H9 (cell line): Measurements from ENCODE around the gene TAOK3. TPM values are rescaled to one million over a fixed set of nuclear protein-coding genes. Genes with fewer than 3 reads are reported as not detected.

Source experiments
- DNase-seq: peaks from one replicate; pipeline ENCODE4 v3.0.0-alpha.2; 2017
- H2AFZ ChIP-seq: one replicate; pipeline ENCODE4 v1.6.1; 2013; ENCODE audit warnings: mild to moderate bottlenecking, low read length, control low read depth, moderate library complexity
- H2AK5ac ChIP-seq: 2 replicates; pipeline ENCODE4 v1.6.1; 2013; ENCODE audit warnings: low read length, control low read depth, mixed read lengths; ENCODE audit not compliant: insufficient read length
- H2BK120ac ChIP-seq: one replicate; pipeline ENCODE4 v1.6.1; 2013; ENCODE audit warnings: low read depth, mild to moderate bottlenecking, low read length, control low read depth, inconsistent platforms; ENCODE audit not compliant: poor library complexity, severe bottlenecking
- H2BK12ac ChIP-seq: 2 replicates; pipeline ENCODE4 v1.6.1; 2013; ENCODE audit warnings: low read length, control low read depth, mixed read lengths, low read depth; ENCODE audit not compliant: insufficient read length
- H2BK15ac ChIP-seq: 2 replicates; pipeline ENCODE4 v1.6.1; 2013; ENCODE audit warnings: low read depth, low read length, control low read depth
- H2BK20ac ChIP-seq: one replicate; pipeline ENCODE4 v1.6.1; 2013; ENCODE audit warnings: low read depth, mild to moderate bottlenecking, low read length, control low read depth, inconsistent platforms; ENCODE audit not compliant: poor library complexity, severe bottlenecking
- H2BK5ac ChIP-seq: 2 replicates; pipeline ENCODE4 v1.6.1; 2013; ENCODE audit warnings: low read length, control low read depth, mixed read lengths; ENCODE audit not compliant: insufficient read length
- H3K14ac ChIP-seq: 2 replicates; pipeline ENCODE4 v1.6.1; 2013; ENCODE audit warnings: low read length, control low read depth; ENCODE audit not compliant: insufficient read depth
- H3K18ac ChIP-seq: 2 replicates; pipeline ENCODE4 v1.6.1; 2013; ENCODE audit warnings: low read depth, mild to moderate bottlenecking, mixed read lengths, low read length, control low read depth; ENCODE audit not compliant: insufficient read length
- H3K23ac ChIP-seq: 2 replicates; pipeline ENCODE4 v1.6.1; 2013; ENCODE audit warnings: low read length, control low read depth, mixed read lengths, low read depth; ENCODE audit not compliant: insufficient read length
- H3K23me2 ChIP-seq: 2 replicates; pipeline ENCODE4 v1.6.1; 2013; ENCODE audit warnings: low read depth, mild to moderate bottlenecking, mixed read lengths, low read length, control low read depth; ENCODE audit not compliant: insufficient read length, poor library complexity, severe bottlenecking
- H3K27ac ChIP-seq: 2 replicates; pipeline ENCODE4 v1.5.1; 2013; ENCODE audit warnings: low read length, control low read depth, mixed read lengths, low read depth; ENCODE audit not compliant: insufficient read length
- H3K27me3 ChIP-seq: 2 replicates; pipeline ENCODE4 v1.6.1; 2013; ENCODE audit warnings: low read length, control low read depth, inconsistent platforms; ENCODE audit not compliant: insufficient read depth
- H3K4ac ChIP-seq: 2 replicates; pipeline ENCODE4 v1.6.1; 2013; ENCODE audit warnings: low read depth, mild to moderate bottlenecking, control low read depth, inconsistent platforms, low read length, moderate library complexity
- H3K4me1 ChIP-seq: 2 replicates; pipeline ENCODE4 v1.6.1; 2013; ENCODE audit warnings: low read length, control low read depth, inconsistent platforms; ENCODE audit not compliant: insufficient read depth
- H3K4me2 ChIP-seq: 2 replicates; pipeline ENCODE4 v1.6.1; 2013; ENCODE audit warnings: low read length, control low read depth, mixed read lengths; ENCODE audit not compliant: insufficient read length, insufficient read depth
- H3K56ac ChIP-seq: 2 replicates; pipeline ENCODE4 v1.6.1; 2013; ENCODE audit warnings: low read depth, mild to moderate bottlenecking, mixed read lengths, low read length, control low read depth; ENCODE audit not compliant: insufficient read length
- H3K79me1 ChIP-seq: 2 replicates; pipeline ENCODE4 v1.6.1; 2013; ENCODE audit warnings: low read depth, mild to moderate bottlenecking, moderate library complexity, low read length, control low read depth, inconsistent platforms; ENCODE audit not compliant: insufficient read depth, poor library complexity, severe bottlenecking
- H3K79me2 ChIP-seq: 2 replicates; pipeline ENCODE4 v1.6.1; 2013; ENCODE audit warnings: low read length, control low read depth, inconsistent platforms; ENCODE audit not compliant: insufficient read depth
- H3K9ac ChIP-seq: 2 replicates; pipeline ENCODE4 v1.6.1; 2013; ENCODE audit warnings: low read length, control low read depth, mixed read lengths; ENCODE audit not compliant: insufficient read length; ENCODE audit errors: extremely low read depth
- H3K9me3 ChIP-seq: one replicate; pipeline ENCODE4 v1.6.1; 2013; ENCODE audit warnings: low read depth, low read length, inconsistent platforms; ENCODE audit not compliant: control insufficient read depth
- H3T11ph ChIP-seq: one replicate; pipeline ENCODE4 v1.6.1; 2013; ENCODE audit warnings: mild to moderate bottlenecking, low read length, control low read depth, inconsistent platforms
- H4K20me1 ChIP-seq: one replicate; pipeline ENCODE4 v1.6.1; 2013; ENCODE audit not compliant: control insufficient read depth, insufficient read length, insufficient read depth
- H4K5ac ChIP-seq: 2 replicates; pipeline ENCODE4 v1.6.1; 2013; ENCODE audit warnings: low read depth, mild to moderate bottlenecking, mixed read lengths, low read length, control low read depth; ENCODE audit not compliant: insufficient read length
- H4K8ac ChIP-seq: replicated peaks from 2 replicates; pipeline ENCODE4 v1.6.1; 2013; ENCODE audit warnings: low read length, control low read depth, mixed read lengths, low read depth; ENCODE audit not compliant: insufficient read length
- H4K91ac ChIP-seq: 2 replicates; pipeline ENCODE4 v1.6.1; 2013; ENCODE audit warnings: low read depth, mild to moderate bottlenecking, moderate library complexity, mixed read lengths, low read length, control low read depth; ENCODE audit not compliant: insufficient read length
- H3K27ac Mint-ChIP-seq, 3 experiments: 2 replicates in 2 of 3; 3 replicates in 1 of 3; pipeline ENCODE4 v1.8.0; 2020 to 2021; ENCODE audit warnings: mixed read lengths in 3 of 3, mild to moderate bottlenecking in 1 of 3, moderate library complexity in 1 of 3
- H3K27me3 Mint-ChIP-seq: 2 replicates; pipeline ENCODE4 v1.8.0; 2021; ENCODE audit warnings: low read depth, mild to moderate bottlenecking, moderate library complexity, mixed read lengths
- H3K36me3 Mint-ChIP-seq, 3 experiments: 2 replicates in 2 of 3; 3 replicates in 1 of 3; pipeline ENCODE4 v1.8.0; 2020 to 2021; ENCODE audit warnings: low read depth in 3 of 3, mixed read lengths in 3 of 3; ENCODE audit not compliant: insufficient read depth in 1 of 3
- H3K4me1 Mint-ChIP-seq, 2 experiments: 2 replicates each; pipeline ENCODE4 v1.8.0; 2020; ENCODE audit warnings: mixed read lengths in 2 of 2
- H3K4me3 Mint-ChIP-seq, 2 experiments: 2 replicates in 1 of 2; 3 replicates in 1 of 2; pipeline ENCODE4 v1.8.0; 2020 to 2021; ENCODE audit warnings: mild to moderate bottlenecking in 2 of 2, mixed read lengths in 2 of 2, moderate library complexity in 1 of 2
- H3K9me3 Mint-ChIP-seq, 2 experiments: 2 replicates in 1 of 2; 3 replicates in 1 of 2; pipeline ENCODE4 v1.8.0; 2020; ENCODE audit warnings: mild to moderate bottlenecking in 2 of 2, mixed read lengths in 2 of 2, moderate library complexity in 1 of 2
- WGBS: extraction: QIAGEN DNeasy Blood & Tissue Kit; methylation state at CpG from one replicate; pipeline ENCODE4 v1.1.7; 2013; ENCODE audit warnings: missing lambda C conversion rate, low lambda C conversion rate, mixed read lengths; ENCODE audit not compliant: insufficient read length; ENCODE audit errors: extremely low coverage; 5-methylcytosine and 5-hydroxymethylcytosine counted together
- total RNA-seq: library from RNA; stranded (reverse); gene quantifications from 2 replicates; pipeline ENCODE4 v1.2.1, GENCODE V29; 2021
- TF ChIP-seq, protein P1 (sequence below): fragments of 200-600 bp; sonication (generic); conservative IDR thresholded peaks from 3 replicates; pipeline ENCODE4 v1.8.0; 2021; ENCODE audit warnings: antibody characterized with exemption, mild to moderate bottlenecking

TAOK3 gene
- total RNA-seq, 1 experiment from 2014 or later, result 5.2 TPM

DNA sequence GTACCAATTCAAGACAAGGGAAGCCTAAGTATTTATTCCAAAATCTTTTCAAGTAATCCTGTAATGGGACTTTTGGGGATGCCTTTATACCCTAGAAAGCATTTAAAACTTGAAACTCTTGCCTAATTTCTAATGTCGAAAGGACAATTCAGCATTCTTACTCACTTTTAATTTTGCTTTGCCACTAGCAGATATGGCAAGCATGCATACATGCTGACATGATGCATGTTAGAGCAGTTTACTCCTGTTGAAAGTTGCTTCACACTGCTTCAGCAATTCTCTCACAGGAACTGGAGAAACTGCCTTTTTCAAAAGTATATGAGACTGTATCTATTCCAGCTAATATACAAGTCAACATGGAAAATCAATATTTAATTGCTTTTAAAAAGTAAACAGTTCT lies 79.9 kb downstream of the TAOK3 start:
- TF ChIP-seq, protein P1, sequence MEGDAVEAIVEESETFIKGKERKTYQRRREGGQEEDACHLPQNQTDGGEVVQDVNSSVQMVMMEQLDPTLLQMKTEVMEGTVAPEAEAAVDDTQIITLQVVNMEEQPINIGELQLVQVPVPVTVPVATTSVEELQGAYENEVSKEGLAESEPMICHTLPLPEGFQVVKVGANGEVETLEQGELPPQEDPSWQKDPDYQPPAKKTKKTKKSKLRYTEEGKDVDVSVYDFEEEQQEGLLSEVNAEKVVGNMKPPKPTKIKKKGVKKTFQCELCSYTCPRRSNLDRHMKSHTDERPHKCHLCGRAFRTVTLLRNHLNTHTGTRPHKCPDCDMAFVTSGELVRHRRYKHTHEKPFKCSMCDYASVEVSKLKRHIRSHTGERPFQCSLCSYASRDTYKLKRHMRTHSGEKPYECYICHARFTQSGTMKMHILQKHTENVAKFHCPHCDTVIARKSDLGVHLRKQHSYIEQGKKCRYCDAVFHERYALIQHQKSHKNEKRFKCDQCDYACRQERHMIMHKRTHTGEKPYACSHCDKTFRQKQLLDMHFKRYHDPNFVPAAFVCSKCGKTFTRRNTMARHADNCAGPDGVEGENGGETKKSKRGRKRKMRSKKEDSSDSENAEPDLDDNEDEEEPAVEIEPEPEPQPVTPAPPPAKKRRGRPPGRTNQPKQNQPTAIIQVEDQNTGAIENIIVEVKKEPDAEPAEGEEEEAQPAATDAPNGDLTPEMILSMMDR, result no peak
- no peak overlapping the region for H3K14ac ChIP-seq

More for the DNA sequence above, 79.9 kb downstream of the TAOK3 start:
- Histone ChIP-seq H3K23me2 (no peaks in the 10 kb centered on the region), H2BK5ac (no peak overlapping the region), H3T11ph (no peak overlapping the region), H4K5ac (no peak overlapping the region), H2BK12ac (no peak overlapping the region), H2BK120ac (no peak overlapping the region), H3K9ac (no peak overlapping the region), H3K18ac (no peak overlapping the region), H2BK20ac (no peak overlapping the region), H4K91ac (no peak overlapping the region), H3K4me2 (no peak overlapping the region), H2AFZ (no peak overlapping the region), H3K56ac (no peak overlapping the region), H2BK15ac (no peak overlapping the region), H3K4me1 (no peaks in the 10 kb centered on the region), H3K27me3 (no peaks in the 10 kb centered on the region), H4K20me1 (no peaks in the 10 kb centered on the region), H3K23ac (no peak overlapping the region), H2AK5ac (no peak overlapping the region), H3K9me3 (no peaks in the 10 kb centered on the region), H3K79me2 (no peaks in the 10 kb centered on the region), H3K27ac (no peak overlapping the region), H3K4ac (no peak overlapping the region), H3K79me1 (no peaks in the 10 kb centered on the region), H4K8ac (no peak overlapping the region)
- no peaks in the 10 kb centered on the region for H3K27me3 Mint-ChIP-seq
- no peak overlapping the region for H3K27ac Mint-ChIP-seq
- H3K9me3 Mint-ChIP-seq, result no peaks in the 10 kb centered on the region
- no peak for DNase-seq
- no peaks in the 10 kb centered on the region for H3K36me3 Mint-ChIP-seq
- H3K4me1 Mint-ChIP-seq, result peaks cover 0 to 3% of the 10 kb centered on the region in 2 experiments; a peak in 1 of 4 replicates
- no CpG with 5 or more reads among the region's 1 CpG for WGBS
- no peak overlapping the region for H3K4me3 Mint-ChIP-seq
